ENCODE data around the gene KIAA1328. TPM values are rescaled to one million over a fixed set of nuclear protein-coding genes. Genes with fewer than 3 reads are reported as not detected.

Gene KIAA1328
- total RNA-seq, 1 experiment from 2014 or later: 15.5 TPM

DNA sequence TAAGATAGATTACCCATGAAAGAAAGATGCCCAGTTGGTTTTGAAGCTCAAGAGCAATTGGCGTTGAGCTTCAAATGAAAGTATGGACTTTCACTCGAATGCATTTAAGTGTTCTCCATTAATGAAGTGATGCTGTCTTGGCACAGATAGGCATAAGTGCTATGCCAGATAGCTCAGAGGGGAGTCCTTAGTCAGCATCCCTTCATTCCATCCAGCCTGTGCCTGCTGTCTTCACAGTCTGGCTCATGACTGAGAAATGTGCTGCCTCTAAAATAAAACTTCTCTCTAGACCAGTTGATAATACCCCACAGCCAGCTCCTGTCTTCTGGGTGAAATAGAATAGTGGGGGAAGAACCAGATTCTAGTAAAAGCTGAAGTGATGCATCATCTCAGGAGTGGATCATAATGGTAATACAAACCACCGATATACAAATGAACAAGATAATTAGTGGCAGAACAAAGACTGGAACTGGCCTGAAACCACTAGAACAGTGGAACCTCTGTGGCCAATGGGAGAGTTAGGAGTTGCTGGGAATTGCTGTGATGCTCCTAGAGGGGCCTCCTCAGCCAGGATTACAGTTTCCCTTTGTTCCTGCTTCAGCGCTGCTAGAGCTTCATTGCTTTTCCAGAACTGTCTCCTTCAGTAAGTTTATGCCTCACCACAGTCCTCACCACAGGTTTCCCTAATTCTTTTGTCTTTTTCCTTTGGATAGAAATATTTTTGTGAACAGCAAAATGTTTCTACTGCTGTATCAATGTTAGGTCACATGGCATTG, 359.3 kb downstream of the KIAA1328 start:
- H3K27ac ChIP-seq (ENCODE audit: low read length): no peak overlapping the region
- no peaks in the 10 kb centered on the region for H3K4me1 ChIP-seq (ENCODE audit: low read length)
- H3K9me2 ChIP-seq (replicated peaks; ENCODE audit: insufficient read depth, low read length): no peaks in the 10 kb centered on the region
- no peaks in the 10 kb centered on the region for H4K20me1 ChIP-seq (ENCODE audit: insufficient read depth, low read depth, low read length)
- no peak overlapping the region for H3K4me3 ChIP-seq (ENCODE audit: low read length)
- H2AFZ ChIP-seq (ENCODE audit: low read length): no peak overlapping the region
- DNase-seq: no peak
- no peak overlapping the region for H3K9ac ChIP-seq (ENCODE audit: low read length)
- no peaks in the 10 kb centered on the region for H3K79me2 ChIP-seq (ENCODE audit: low read length)
- H3K4me2 ChIP-seq (ENCODE audit: low read depth, low read length, poor library complexity, severe bottlenecking): no peak overlapping the region
- no peaks in the 10 kb centered on the region for H3K9me3 ChIP-seq (ENCODE audit: low read length)
- no peaks in the 10 kb centered on the region for H3K36me3 ChIP-seq (ENCODE audit: insufficient read depth, low read length)
- H3K27me3 ChIP-seq (ENCODE audit: low read length): no peaks in the 10 kb centered on the region

DNA sequence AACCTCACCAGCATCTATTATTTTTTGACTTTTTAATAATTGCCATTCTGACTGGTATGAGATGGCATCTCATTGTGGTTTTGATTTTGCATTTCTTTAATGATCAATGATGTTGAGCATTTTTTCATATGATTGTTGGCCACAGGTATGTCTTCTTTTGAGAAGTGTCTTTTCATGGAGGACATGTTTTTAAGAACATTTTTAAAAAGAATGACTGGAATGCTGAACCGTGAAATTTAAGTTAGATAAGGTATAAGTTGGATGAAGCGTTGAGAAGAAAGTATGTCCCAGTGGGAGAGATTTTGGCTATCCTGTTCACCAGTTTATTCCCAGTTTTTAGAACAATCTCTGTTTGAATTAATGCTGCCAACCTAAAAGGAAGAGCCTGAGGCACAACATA, 370.8 kb downstream of the KIAA1328 start:
- Histone ChIP-seq H3K4me3 (ENCODE audit: low read length) (no peak overlapping the region), H4K20me1 (ENCODE audit: insufficient read depth, low read depth, low read length) (no peaks in the 10 kb centered on the region), H3K4me1 (ENCODE audit: low read length) (peaks cover 12% of the 10 kb centered on the region), H3K9me2 (replicated peaks; ENCODE audit: insufficient read depth, low read length) (peaks cover 6% of the 10 kb centered on the region; the same call in 1 of the 2 replicates), H3K79me2 (ENCODE audit: low read length) (no peaks in the 10 kb centered on the region), H3K9ac (ENCODE audit: low read length) (no peak overlapping the region), H3K27ac (ENCODE audit: low read length) (no peak overlapping the region), H3K36me3 (ENCODE audit: insufficient read depth, low read length) (no peaks in the 10 kb centered on the region), H2AFZ (ENCODE audit: low read length) (no peak overlapping the region), H3K4me2 (ENCODE audit: low read depth, low read length, poor library complexity, severe bottlenecking) (no peak overlapping the region), H3K27me3 (ENCODE audit: low read length) (no peaks in the 10 kb centered on the region), H3K9me3 (ENCODE audit: low read length) (no peaks in the 10 kb centered on the region; the same call in 1 of the 2 replicates)
- DNase-seq: no peak

DNA sequence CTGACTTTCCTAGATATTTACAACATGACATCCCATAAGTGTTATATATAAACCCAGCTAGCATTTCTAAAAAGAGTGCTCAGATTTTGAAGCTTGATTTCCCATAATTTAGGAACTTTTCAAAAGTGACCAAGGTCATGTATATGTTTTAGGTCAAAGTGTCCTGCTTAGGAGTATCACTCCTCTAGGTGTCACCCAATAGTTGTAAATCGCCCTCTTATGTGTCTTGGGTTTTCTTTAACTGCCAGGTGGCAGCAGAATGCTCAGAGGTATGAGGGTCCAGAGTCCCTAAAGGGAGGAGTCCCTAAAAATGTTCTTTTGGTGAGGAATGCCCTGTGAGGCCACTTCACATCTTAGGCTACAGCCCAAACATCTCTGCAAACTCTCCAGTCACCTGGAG, 378.4 kb downstream of the KIAA1328 start:
- H4K20me1 ChIP-seq (ENCODE audit: insufficient read depth, low read depth, low read length): no peaks in the 10 kb centered on the region
- H3K9ac ChIP-seq (ENCODE audit: low read length): no peak overlapping the region
- H3K4me2 ChIP-seq (ENCODE audit: low read depth, low read length, poor library complexity, severe bottlenecking): no peak overlapping the region
- H3K27me3 ChIP-seq (ENCODE audit: low read length): no peaks in the 10 kb centered on the region
- DNase-seq: peak; percentile 41
- H3K4me3 ChIP-seq (ENCODE audit: low read length): no peak overlapping the region
- no peaks in the 10 kb centered on the region for H3K4me1 ChIP-seq (ENCODE audit: low read length)
- H3K9me3 ChIP-seq (ENCODE audit: low read length): no peaks in the 10 kb centered on the region; the same call in 1 of the 2 replicates
- peaks cover 1% of the 10 kb centered on the region; the same call in 1 of the 2 replicates for H3K9me2 ChIP-seq (replicated peaks; ENCODE audit: insufficient read depth, low read length)
- no peaks in the 10 kb centered on the region for H3K79me2 ChIP-seq (ENCODE audit: low read length)
- H2AFZ ChIP-seq (ENCODE audit: low read length): no peak overlapping the region
- no peaks in the 10 kb centered on the region for H3K36me3 ChIP-seq (ENCODE audit: insufficient read depth, low read length)
- H3K27ac ChIP-seq (ENCODE audit: low read length): no peak overlapping the region

DNA sequence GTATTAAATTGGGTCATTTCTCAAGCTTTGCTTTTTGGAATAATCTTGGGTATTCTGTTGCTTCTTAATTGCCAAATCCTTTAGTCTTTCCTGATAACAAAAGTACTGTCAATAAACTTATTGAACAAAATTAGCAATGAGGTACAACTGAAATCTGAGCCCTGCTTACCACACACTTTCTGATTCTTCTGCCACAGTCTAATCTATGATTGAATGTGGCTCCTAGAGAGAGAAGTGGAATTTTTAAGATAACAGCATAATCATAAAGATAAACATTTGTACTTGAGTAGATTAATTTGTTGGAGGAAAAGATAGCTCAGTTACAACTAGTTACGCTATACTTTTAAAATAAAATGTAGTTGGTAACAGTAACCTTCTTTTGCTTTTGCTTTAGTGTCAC, 381.9 kb downstream of the KIAA1328 start:
- Histone ChIP-seq H3K4me1 (ENCODE audit: low read length) (no peaks in the 10 kb centered on the region), H4K20me1 (ENCODE audit: insufficient read depth, low read depth, low read length) (no peaks in the 10 kb centered on the region), H3K4me2 (ENCODE audit: low read depth, low read length, poor library complexity, severe bottlenecking) (no peak overlapping the region), H3K9me2 (replicated peaks; ENCODE audit: insufficient read depth, low read length) (no peaks in the 10 kb centered on the region), H3K27ac (ENCODE audit: low read length) (no peak overlapping the region), H3K36me3 (ENCODE audit: insufficient read depth, low read length) (no peaks in the 10 kb centered on the region), H3K79me2 (ENCODE audit: low read length) (no peaks in the 10 kb centered on the region), H3K27me3 (ENCODE audit: low read length) (no peaks in the 10 kb centered on the region), H3K9ac (ENCODE audit: low read length) (no peak overlapping the region), H2AFZ (ENCODE audit: low read length) (no peak overlapping the region), H3K4me3 (ENCODE audit: low read length) (no peak overlapping the region), H3K9me3 (ENCODE audit: low read length) (no peaks in the 10 kb centered on the region)
- DNase-seq: no peak

DNA sequence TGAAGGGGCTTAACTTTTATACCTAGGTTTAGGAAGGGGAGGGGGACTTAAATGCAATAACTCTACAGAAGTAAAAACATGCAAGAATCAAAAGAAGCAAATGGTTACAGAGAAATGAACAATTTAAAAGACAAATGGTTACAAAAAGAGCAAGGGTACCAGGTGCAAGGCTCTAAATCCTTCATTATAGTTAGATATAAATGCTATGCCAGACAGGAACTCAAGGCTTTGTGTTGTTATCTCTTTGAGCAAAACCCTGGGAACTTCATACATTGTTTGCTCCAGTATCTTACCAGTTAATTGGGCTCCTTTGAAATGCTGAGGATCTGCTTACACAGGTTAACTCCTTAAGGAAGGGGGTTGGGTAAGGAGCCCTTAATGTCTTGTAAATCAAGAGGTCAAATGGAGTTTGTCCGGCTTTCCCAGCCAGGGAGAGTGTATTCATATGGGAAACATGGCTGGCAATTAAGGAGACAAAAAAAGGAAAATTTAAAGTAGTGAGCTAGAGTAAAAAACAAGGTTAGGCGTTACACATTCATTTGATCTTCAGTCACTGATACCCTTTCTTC, 389.2 kb downstream of the KIAA1328 start:
- Histone ChIP-seq H3K4me3 (ENCODE audit: low read length) (no peak overlapping the region), H3K27ac (ENCODE audit: low read length) (no peak overlapping the region), H3K79me2 (ENCODE audit: low read length) (no peaks in the 10 kb centered on the region), H3K9ac (ENCODE audit: low read length) (no peak overlapping the region), H3K4me2 (ENCODE audit: low read depth, low read length, poor library complexity, severe bottlenecking) (no peak overlapping the region), H3K9me2 (replicated peaks; ENCODE audit: insufficient read depth, low read length) (no peaks in the 10 kb centered on the region), H3K9me3 (ENCODE audit: low read length) (no peaks in the 10 kb centered on the region), H3K36me3 (ENCODE audit: insufficient read depth, low read length) (no peaks in the 10 kb centered on the region), H3K27me3 (ENCODE audit: low read length) (no peaks in the 10 kb centered on the region), H3K4me1 (ENCODE audit: low read length) (no peaks in the 10 kb centered on the region), H2AFZ (ENCODE audit: low read length) (no peak overlapping the region), H4K20me1 (ENCODE audit: insufficient read depth, low read depth, low read length) (no peaks in the 10 kb centered on the region)
- no peak for DNase-seq

DNA sequence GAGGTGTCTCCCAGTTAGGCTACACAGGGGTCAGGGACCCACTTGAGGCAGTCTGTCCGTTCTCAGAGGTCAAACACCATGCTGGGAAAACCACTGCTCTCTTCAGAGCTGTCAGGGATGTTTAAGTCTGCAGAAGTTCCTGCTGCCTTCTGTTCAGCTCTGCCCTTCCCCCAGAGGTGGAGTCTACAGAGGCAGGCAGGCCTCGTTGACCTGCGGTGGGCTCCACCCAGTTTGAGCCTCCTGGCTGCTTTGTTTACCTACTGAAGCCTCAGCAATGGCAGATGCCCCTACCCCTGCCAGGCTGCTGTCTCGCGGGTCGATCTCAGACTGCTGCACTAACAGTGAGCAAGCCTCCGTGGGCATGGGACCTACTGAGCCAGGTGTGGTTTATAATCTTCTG, 390.3 kb downstream of the KIAA1328 start:
- Histone ChIP-seq H2AFZ (ENCODE audit: low read length) (no peak overlapping the region), H3K27me3 (ENCODE audit: low read length) (no peaks in the 10 kb centered on the region), H3K9me3 (ENCODE audit: low read length) (no peaks in the 10 kb centered on the region), H3K27ac (ENCODE audit: low read length) (no peak overlapping the region), H3K9ac (ENCODE audit: low read length) (no peak overlapping the region), H3K4me1 (ENCODE audit: low read length) (no peaks in the 10 kb centered on the region), H3K79me2 (ENCODE audit: low read length) (no peaks in the 10 kb centered on the region), H4K20me1 (ENCODE audit: insufficient read depth, low read depth, low read length) (no peaks in the 10 kb centered on the region), H3K36me3 (ENCODE audit: insufficient read depth, low read length) (no peaks in the 10 kb centered on the region), H3K9me2 (replicated peaks; ENCODE audit: insufficient read depth, low read length) (no peaks in the 10 kb centered on the region), H3K4me3 (ENCODE audit: low read length) (no peak overlapping the region), H3K4me2 (ENCODE audit: low read depth, low read length, poor library complexity, severe bottlenecking) (no peak overlapping the region)
- no peak for DNase-seq

DNA sequence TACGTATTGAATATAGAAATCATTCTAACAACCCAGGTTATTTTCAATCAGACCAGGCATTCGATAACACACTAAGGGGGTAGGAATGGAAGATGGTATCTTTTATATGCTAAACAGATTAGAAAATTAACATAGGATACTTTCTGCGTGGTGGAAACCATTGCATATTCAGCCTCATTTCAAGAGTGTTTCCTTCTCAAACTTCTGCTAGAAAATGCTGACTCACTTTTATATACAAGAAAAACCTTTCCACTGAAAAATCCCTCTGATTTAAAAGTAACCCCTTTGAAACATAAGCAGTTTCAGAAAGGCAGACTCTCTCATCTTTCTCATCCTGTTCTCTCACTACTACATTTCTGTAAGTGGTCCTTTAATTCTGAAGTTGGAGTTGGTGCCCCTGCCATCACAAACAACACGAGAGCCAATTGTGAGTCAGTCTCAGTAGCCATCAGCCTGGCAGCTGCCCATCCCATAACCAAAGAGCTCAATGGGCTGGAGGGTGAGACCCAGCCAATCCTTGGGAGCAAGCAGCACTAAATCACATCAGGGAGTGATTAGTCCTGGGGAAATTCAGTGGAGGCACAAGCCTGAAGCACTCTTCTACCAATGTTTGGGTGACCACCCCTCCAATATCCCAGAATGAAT, 393.5 kb downstream of the KIAA1328 start:
- DNase-seq: no peak
- H3K36me3 ChIP-seq (ENCODE audit: insufficient read depth, low read length): no peaks in the 10 kb centered on the region
- H2AFZ ChIP-seq (ENCODE audit: low read length): no peak overlapping the region
- H3K4me1 ChIP-seq (ENCODE audit: low read length): no peaks in the 10 kb centered on the region
- H3K4me2 ChIP-seq (ENCODE audit: low read depth, low read length, poor library complexity, severe bottlenecking): no peak overlapping the region
- H3K79me2 ChIP-seq (ENCODE audit: low read length): no peaks in the 10 kb centered on the region
- no peak overlapping the region for H3K4me3 ChIP-seq (ENCODE audit: low read length)
- no peaks in the 10 kb centered on the region for H3K9me3 ChIP-seq (ENCODE audit: low read length)
- no peaks in the 10 kb centered on the region for H3K27me3 ChIP-seq (ENCODE audit: low read length)
- no peaks in the 10 kb centered on the region for H4K20me1 ChIP-seq (ENCODE audit: insufficient read depth, low read depth, low read length)
- H3K9ac ChIP-seq (ENCODE audit: low read length): no peak overlapping the region
- no peaks in the 10 kb centered on the region for H3K9me2 ChIP-seq (replicated peaks; ENCODE audit: insufficient read depth, low read length)
- H3K27ac ChIP-seq (ENCODE audit: low read length): no peak overlapping the region

DNA sequence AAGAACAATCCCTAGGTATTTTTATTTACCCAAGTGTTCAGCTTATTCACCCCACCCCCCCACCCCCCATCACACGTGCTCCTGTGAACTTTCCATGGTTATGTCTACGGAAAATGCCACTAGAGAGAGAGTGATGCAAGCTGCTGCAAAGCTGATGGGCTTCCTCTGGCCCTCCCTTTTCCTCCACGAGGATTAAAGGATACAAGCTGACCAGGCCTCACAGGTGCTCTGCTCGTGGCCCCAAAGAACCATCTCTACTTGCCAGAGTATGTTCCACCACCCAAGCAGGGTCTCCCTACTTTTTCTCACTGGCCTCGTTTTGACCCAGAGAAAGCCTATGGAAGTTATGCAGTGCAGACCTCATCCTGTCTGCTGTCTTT, 394.1 kb downstream of the KIAA1328 start:
- H3K9me3 ChIP-seq (ENCODE audit: low read length): no peaks in the 10 kb centered on the region
- H3K36me3 ChIP-seq (ENCODE audit: insufficient read depth, low read length): no peaks in the 10 kb centered on the region
- no peaks in the 10 kb centered on the region for H4K20me1 ChIP-seq (ENCODE audit: insufficient read depth, low read depth, low read length)
- H3K4me1 ChIP-seq (ENCODE audit: low read length): no peaks in the 10 kb centered on the region
- no peaks in the 10 kb centered on the region for H3K9me2 ChIP-seq (replicated peaks; ENCODE audit: insufficient read depth, low read length)
- no peak overlapping the region for H3K4me2 ChIP-seq (ENCODE audit: low read depth, low read length, poor library complexity, severe bottlenecking)
- no peak overlapping the region for H2AFZ ChIP-seq (ENCODE audit: low read length)
- H3K27me3 ChIP-seq (ENCODE audit: low read length): no peaks in the 10 kb centered on the region
- H3K4me3 ChIP-seq (ENCODE audit: low read length): no peak overlapping the region
- H3K9ac ChIP-seq (ENCODE audit: low read length): no peak overlapping the region
- H3K27ac ChIP-seq (ENCODE audit: low read length): no peak overlapping the region
- H3K79me2 ChIP-seq (ENCODE audit: low read length): no peaks in the 10 kb centered on the region
- DNase-seq: no peak
